Measurements from ENCODE around the gene ZNF574. TPM values are rescaled to one million over a fixed set of nuclear protein-coding genes. Genes with fewer than 3 reads are reported as not detected.
"Not testable (repeated sequence)": the region's sequence is repeated elsewhere in the genome, so short reads cannot be mapped to it uniquely, and the experiment has no call there.

Gene ZNF574
- total RNA-seq, 1 donor from 2014 or later, result 20.1 TPM

DNA sequence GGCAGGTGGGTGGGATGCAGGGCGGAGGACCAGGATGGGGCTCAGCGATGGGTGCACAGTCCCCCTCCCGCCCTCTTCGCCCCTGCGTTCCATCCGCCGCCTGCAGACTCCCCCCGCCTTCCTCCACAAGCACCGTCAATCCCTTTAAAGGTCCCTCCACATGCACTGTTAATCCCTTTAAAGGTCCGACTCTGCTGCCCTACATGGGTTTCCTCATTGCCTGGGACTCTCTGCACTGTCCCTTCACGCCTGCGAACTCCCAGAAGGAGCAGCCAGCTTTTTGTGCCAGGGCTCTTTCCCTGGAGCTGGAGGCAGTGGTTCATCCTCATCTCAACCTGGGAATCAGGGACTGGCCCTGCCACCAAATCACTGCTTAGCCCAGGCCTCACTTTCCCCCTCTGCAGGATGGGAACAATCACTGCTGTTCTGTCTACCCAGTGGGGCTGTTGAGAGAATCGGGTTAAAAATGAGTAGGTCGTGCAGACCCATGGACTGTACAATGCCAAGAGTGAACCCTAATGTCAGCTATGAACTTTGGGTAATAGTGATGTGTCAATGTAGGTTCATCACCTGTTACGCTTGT lies 20.4 kb downstream of the ZNF574 start:
- DNase-seq (ENCODE audit: low read depth), result no peak

DNA sequence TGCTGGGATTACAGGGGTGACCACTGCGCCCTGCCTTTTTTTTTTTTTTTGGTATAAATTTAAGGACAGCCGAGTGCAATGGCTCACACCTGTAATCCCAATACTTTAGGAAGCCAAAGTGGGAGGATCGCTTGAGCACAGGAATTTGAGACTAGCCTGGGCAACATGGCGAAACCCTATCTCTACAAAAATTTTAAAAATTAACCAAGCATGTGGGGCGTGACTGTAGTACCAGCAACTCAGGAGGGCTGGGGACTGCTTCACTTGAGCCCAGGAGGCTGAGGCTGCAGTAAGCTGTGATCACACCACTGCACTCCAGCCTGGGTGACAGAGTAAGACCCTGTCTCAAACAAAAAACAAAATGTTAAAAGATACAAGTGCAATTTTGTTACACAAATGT lies 21.5 kb downstream of the ZNF574 start:
- DNase-seq (ENCODE audit: low read depth), result no peak

DNA sequence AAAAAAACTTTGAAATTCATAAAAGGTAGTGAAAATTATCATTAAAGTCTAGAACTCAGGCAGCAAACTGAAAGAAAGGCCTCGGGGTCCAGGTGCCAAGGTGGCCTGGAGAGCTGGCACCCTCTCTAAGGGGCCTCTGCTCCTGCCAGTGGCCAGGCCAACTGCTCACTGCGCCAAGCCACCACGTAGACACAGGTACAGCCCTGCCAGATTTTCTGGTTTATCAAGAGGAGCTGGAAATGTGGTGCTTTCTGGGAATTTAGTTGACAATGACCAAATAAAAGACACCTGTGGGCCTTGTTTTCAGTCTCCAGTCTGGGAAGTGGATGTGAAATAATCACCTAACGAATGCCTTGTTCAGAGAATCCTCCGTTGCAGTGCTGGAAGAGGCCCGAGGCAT lies 22.8 kb downstream of the ZNF574 start:
- no peak for DNase-seq (ENCODE audit: low read depth)

DNA sequence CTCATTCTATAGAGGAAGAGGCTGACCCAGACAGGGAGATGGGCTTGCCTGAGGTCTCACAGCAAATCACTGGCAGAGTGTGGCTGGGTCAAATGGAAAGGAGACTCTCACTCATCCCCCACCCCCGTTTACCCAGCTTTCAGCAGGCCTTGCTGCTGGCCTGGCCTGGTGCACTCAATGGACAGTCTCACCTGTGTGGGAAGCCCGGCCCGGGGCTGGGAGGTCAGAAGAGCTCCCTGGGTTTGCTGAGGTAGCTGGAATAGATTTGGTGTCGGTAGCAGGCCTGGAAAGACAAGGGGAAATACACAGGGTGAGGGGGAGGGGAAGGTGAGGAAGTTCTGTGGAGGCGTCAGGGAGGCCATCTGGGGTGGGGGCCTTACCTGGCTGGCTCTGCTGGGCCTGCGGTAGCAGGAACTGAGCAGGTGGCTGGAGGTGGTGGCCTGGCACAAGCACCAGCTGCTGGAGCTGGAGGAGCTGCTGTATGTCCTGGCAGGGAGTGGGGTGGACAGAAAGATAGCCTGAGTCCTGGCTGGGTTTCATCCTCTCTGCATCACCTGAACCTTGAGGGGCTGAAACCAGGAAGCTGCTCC lies 23.5 kb downstream of the ZNF574 start:
- DNase-seq (ENCODE audit: low read depth), result no peak

DNA sequence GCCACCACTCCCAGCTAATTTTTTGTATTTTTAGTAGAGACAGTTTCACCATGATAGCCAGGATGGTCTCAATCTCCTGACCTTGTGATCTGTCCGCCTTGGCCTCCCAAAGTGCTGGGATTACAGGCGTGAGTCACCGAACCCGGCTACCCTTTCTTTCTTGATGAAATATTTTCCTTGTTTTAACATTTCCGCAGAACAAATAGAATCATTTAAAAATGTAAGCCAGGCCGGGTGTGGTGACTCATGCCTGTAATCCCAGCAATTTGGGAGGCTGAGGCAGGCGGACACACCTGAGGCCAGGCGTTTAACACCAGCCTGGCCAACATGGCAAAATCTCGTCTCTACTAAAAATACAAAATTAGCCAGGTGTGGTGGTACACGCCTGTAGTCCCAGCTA lies 24.3 kb downstream of the ZNF574 start:
- DNase-seq (ENCODE audit: low read depth), result not testable (repeated sequence)

DNA sequence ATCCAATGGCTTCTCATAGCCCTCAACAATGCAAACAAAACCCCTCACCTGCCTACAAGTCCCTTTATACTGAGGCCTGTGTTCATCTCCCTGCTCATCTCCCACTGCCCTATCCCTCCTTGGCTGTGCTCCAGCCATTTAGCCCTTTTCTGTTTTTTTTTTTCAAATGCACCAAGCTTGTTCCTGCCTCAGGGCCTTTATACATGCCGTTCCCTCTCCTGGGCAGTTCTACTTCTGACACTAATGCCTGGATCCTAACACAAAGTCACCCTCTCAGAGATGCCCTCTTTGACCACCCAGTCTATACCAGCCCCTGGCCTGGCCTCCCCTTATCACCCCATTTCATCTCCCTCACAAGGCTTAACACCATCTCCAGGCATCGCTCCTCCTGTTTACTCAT lies 26.9 kb downstream of the ZNF574 start:
- DNase-seq (ENCODE audit: low read depth), result no peak

DNA sequence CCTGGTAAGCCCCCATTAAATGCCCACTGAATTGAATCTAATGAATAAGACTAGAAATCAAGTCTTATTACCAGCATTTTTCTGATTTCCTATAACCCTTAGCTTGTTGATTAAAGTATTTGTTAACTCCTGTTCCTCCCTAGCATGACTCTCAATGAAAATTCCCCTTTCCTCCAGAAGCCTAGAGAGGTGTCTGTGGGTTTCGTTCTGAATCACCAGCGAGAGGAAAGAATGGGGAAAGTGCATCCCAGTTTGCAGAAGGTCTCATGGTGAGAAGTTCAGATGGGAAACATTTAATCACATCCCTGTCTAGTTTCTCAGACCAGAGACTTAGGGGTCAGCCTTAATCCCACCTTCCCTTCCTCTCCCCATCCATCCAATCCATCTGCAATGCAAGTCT lies 29.4 kb downstream of the ZNF574 start:
- no peak for DNase-seq (ENCODE audit: low read depth)

DNA sequence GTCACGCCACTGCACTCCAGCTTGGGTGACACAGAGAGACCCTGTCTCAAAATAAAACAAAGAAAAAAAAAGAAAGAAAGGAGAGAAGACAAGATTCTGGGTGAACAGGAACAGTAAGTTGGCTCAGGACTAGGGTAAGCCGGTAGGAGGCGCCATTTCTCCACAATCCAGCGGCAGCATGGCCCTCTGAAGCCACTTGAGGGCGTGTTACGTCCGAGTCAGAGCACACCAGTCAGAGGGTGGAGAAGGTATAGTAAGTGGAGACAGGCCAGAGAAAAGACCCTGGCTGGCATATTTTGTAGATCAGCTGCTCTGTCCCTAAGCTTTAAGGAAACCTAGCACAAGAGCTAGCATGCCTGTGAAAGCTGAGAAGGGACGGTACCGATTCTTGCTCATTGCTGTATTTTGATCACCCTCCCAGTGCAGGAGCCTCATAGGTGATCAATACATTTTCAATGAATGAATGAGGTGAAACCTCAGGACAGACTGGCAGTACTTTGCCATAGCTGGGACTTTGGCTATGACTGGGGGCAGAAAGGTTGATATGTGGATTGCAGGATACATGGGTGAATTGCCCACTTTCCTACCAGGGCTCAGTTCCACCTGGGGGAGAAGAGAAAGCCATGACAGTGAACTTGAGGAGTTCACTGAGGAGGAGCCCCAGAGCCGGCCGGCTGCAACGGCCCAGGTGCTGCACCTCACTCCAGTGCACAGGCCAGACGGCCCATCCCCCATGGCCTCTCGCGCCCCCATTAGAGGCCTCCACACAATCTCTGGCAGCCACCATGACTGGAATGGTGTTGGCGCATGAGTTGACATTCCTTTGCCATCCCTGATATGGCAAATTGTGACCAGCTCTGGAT lies 32.8 kb downstream of the ZNF574 start:
- peak; percentile 82 for DNase-seq (ENCODE audit: low read depth)

DNA sequence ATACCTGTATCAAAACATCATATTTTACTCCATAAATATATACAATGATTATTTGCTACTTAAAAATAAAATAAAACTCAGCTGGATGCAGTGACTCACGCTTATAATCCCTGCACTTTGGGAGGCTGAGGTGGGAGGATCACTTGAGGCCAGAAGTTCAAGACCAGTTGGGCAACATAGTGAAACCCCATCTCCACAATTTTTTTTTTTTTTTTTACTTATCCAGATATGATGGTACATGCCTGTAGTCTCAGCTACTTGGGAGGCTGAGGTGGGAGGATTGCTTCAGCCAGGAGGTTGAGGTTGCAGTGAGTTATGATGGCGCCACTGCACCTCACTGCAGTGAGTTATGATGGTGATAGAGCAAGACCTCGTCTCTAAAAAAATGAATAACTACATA lies 33.9 kb downstream of the ZNF574 start:
- no peak for DNase-seq (ENCODE audit: low read depth)

DNA sequence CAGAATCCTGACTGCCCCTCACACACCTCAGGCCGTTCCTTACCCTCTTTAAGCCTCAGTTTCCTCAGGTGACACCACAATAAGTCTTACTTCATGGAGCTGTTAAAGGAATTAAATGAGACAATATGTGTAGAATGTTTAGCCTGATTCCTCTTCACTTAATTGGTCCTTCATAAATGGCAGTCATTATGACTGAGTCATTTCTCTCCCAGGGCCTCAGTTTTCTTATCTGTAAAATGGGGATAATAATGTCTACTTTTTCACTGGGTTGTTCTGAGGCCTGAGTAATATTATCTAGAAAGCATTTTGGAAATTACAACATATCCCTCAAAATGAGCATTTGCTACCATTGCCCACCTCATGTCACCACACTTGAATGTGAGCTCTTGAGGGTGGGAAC lies 34.7 kb downstream of the ZNF574 start:
- DNase-seq (ENCODE audit: low read depth), result no peak

DNA sequence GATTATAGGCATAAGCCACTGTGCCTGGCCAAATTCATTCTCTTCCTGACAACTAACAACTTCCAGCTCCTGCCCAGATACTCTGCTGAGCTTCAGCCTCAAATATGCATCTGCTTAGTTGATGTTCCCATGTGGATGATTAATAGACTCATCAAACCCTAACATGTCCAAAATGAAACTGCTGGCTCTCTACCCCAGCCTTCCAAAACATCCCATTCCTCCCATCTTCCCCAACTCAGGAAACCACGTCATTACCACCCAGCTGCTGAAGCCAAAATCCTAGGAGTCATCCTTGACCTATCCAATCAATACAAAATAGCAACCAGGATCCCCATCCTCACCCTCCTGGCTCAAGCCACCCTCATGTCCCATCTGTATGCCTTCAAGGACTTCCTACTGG lies 35.4 kb downstream of the ZNF574 start:
- no peak for DNase-seq (ENCODE audit: low read depth)

DNA sequence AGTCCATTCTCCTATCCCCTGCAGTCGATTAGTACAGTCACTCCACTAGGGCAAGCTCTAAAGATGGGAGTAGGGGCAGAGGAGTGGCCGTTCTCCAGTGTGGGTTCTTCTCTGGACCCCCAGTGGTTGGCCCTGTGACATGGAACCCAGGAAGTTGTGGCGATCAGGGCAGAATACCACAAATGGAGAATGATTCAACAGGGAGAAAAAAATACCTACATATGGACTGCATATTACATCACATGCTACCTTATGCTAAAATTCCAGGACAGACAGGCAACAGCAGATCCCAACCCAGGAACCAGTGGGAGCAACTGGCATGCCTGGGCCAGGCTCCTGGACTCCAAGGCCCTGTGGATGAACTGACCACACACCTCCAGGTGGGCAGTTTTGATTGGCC lies 35.8 kb downstream of the ZNF574 start:
- no peak for DNase-seq (ENCODE audit: low read depth)

DNA sequence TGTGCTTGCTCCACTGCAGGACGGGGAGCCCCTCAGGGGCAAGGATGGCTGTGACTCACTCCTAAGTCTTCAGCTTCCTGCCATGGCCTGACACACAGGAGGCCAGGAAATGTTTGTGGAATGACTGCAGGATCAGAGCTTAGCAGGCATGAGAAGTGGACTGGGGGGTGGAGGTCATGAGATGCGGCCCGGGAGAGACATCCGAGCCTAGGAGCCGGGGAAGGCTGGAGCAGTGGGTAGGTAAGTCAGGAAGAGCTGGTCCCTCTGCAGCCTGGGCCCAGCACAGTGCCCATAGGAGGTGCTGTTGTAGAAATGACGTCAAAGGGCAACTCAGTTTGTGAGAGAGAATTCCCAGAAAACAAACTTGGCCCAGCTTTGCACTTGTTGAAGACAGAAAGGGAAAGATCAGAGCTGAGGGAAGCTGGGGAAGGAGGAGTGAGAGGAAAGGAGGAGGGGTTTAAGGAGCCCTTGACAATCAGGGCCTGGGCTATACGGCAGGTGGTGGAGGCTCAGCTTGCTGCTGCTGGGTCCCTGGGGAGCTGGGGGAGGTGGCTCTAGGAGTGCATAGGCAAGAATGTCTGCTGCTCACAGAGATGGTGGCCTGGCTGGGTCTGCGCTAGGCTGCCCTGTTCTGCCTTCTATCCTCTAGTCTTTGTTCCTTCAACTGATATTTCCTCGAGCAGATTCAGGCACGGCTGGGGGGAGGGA lies 37.8 kb downstream of the ZNF574 start:
- peak; percentile 67 for DNase-seq (ENCODE audit: low read depth)

DNA sequence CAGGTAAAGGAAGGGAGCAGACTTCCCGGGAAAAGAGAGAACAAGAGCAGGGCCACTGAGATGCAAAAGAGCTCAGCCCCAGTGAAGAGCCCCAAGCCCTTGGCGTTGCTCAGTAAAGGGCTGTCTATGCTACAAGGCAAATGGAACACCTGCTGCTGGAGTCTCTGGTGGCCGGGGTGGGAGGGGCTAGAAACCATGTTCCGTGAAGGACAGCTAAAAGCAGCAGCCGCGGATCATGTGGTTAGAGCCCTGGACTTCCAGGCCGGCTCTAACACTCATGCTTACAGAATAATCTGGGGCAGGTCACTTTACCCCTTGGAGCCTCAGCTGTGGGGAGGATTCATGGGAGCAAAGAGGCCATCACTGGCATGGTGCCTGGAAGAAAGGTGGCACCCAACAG lies 38.4 kb downstream of the ZNF574 start:
- peak; percentile 87 for DNase-seq (ENCODE audit: low read depth)

DNA sequence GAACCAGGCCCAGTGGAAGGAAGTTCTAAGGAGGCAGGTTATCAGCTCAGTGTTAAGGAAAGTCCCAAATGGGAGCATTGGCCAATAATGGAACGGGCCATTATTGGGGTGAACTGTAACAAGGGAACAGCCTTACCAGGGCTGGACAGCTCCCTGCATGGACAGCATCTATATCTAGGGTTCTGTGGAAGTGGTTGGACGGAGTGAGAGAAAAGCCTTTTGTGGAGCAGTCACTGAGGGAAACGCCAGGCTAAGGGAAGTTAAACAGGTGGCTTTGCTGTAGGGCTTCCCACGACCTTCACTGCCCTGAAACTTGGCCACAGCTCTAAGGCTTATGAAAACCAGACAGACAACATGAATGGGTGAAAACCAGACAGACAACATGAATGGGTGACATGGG lies 39.3 kb downstream of the ZNF574 start:
- peak; percentile 76 for DNase-seq (ENCODE audit: low read depth)

DNA sequence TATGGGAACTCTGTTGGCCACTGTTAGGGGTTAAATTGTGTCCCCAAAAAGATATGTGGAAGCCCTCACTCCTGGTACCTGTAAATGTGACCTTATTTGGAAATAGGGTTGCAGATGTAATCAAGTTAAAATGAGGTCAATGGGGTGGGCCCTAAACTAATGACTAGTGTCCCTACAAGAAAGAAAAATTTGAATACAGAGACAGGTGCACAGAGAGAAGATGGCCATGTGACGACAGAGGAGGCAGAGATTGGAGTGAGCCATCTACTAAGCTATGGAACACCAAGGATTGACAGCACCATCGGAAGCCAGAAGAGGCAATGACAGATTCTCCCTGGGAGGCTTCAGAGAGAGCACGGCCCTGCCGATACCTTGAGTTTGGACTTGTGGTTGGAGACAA lies 39.7 kb downstream of the ZNF574 start:
- DNase-seq (ENCODE audit: low read depth), result no peak

DNA sequence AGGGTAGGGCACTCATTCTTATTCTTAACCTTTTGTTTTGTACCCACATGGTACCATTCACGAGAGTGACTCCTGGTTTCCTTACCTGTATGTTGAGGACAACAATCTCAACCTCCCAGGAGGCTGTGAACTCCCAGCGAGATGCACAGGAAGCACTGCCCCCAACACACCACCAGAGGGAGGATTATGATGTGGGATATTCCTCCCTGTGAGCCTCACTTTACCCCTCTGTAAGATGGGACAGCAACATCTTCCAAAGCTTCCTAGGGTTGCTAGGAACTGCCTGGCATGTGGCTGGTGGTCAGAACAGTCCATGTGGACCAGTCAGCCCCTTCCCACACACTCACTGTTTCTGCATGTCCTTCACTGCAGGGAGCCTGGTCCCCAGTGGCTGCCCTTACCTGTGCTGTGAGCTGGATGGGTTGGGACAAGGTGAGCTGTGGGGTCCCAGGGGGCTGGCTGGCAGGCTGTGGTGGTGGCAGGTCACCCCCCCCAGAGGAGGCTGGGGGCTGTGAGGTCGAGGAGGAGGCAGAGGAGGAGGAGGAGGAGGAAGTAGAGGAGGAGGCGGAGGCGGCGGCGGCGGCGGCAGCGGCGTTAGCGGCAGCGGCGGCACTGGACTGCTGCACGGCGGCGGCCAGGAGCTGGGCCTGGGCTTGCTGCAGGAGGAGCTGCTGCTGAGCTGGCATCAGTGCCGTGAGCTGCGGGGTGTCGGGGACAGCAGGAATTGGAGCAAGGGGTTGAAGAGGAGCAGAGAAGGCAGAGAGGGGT lies 40.5 kb downstream of the ZNF574 start:
- DNase-seq (ENCODE audit: low read depth), result no peak

DNA sequence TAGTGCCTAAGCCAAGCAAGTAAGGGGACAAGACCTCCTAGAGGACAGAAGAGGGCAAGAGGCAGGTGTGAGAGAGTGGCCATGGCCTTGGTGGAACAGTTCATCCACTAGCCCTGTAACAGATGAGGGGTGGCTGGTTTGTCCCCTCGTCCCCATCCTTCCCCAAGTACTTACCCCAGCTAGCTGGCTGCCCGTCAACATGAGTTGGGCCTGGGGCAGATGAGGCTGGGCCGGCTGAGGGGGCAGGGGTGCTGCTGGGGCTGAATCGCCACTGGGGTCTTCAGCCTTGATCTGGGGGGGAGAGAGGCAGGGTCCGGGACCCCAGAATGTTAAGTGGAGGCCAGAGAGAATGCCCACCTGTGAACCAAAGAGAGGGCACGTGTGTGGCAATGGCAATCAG lies 41.1 kb downstream of the ZNF574 start:
- DNase-seq (ENCODE audit: low read depth), result no peak

DNA sequence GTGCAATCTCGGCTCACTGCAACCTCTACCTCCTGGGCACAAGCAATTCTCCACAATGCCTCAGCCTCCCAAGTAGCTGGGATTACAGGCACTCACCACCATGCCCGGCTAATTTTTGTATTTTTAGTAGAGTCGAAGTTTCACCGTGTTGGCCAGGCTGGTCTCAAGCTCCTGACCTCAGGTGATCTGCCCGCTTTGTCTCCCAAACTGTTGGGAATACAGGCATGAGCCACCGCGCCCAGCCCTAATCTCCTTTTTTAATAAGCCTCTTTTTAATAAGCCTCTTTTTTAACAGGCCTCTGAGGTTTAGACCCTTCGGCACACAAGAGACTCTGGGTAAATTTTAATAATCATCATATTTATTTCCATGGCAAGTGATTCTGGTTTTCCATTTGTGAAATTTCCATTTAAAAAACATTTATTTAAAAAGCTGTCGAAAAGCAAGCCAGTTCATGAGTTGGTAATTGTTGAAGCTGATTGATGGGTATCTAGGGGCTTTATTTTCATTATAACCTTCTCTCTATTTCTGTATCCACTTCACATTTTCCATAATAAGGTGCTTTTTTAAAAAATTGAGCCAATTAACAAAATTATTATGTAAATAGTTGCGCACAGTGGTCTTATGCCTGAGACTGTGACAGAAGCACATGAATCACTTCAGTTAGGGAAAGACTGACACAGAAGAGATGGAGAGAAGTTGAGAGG lies 44.5 kb downstream of the ZNF574 start:
- DNase-seq (ENCODE audit: low read depth), result no peak

DNA sequence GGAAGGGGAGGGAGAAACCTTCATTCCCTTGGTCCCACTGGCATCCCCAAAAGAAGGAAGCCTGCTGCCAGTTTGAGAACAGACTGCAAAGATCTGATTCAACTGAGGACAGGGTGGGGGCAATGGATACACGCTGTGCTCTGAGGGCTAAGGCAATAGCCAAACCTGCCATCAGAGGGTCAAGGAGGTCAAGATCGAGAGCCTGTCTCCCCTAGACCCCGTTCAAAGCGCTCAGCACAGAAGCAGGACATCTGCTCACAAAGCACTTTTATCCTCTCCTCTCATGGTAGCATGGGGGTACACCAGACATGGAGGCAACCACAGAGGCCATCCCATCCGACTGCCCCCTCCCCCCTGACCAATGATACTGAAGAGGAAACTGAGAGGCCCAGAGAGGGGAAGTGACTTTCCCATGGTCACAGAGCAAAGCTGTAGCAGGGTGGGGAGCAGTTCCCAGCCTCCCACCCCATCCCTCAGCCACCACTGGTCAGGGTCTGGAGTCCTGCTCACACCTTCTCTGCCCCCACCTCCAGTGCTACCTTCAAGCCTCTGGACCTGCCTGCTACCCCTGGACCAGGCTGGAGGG lies 45.2 kb downstream of the ZNF574 start:
- no peak for DNase-seq (ENCODE audit: low read depth)

Measured in myocyte (in vitro differentiated cells).